Suprapubic skin (tissue), 3 donors: ENCODE measurements around the gene ILF2.

Experiments used
- CTCF ChIP-seq, 2 donors: fragments of 200-600 bp in 1 of 2; fragments of 450-650 bp in 1 of 2; sonication (generic) in 1 of 2; IDR thresholded peaks; one replicate each; pipeline ENCODE4 v1.5.1; 2016 to 2019; ENCODE audit warnings: antibody characterized with exemption in 2 of 2, mild to moderate bottlenecking in 1 of 2, moderate library complexity in 1 of 2
- EP300 ChIP-seq: sonication (generic); formaldehyde crosslinking; IDR thresholded peaks from one replicate; pipeline ENCODE4 v1.6.1; 2017; ENCODE audit warnings: antibody characterized with exemption
- POLR2A ChIP-seq, 2 donors: fragments of 450-650 bp; IDR thresholded peaks; one replicate each; pipeline ENCODE4 v1.6.1; 2017; ENCODE audit warnings: antibody characterized with exemption in 2 of 2, mild to moderate bottlenecking in 2 of 2, moderate library complexity in 2 of 2

GRCh38 chr1:153616144-153616916 is 54.5 kb downstream of the ILF2 start, which contains the start of gene S100A14:
- no peak for TF ChIP-seq CTCF (IDR thresholded peaks at IDR 0.05)
- TF ChIP-seq POLR2A (IDR thresholded peaks at IDR 0.05), result no peak
- TF ChIP-seq EP300, result no peak
